PC-9 (cell line): ENCODE measurements around the gene IRF2BPL.

ENCODE experiments used
- CTCF ChIP-seq: fragments of 200-600 bp; sonication (generic); conservative IDR thresholded peaks from 2 replicates; pipeline ENCODE4 v1.6.1; 2017; ENCODE audit warnings: mixed run types, antibody characterized with exemption, mild to moderate bottlenecking, moderate library complexity
- EZH2 ChIP-seq: fragments of 200-600 bp; sonication (generic); IDR thresholded peaks from 2 replicates; pipeline ENCODE4 v1.8.0; 2017; ENCODE audit warnings: antibody characterized with exemption, low read depth

- TF ChIP-seq CTCF (0 out of 2 replicates have a peak, but pooled peaks have one; percentile 7), EZH2 (no peak)
Observed at GRCh38 chr14:77004711-77005460, 23.6 kb downstream of the IRF2BPL start.
